Glomerular visceral epithelial cell (primary cell): ENCODE data around the gene FAM47B.

ENCODE experiments used
- DNase-seq: peaks from one replicate; pipeline ENCODE4 v3.0.0-alpha.2; 2016; ENCODE audit errors: extremely low spot score

The FAM47B gene

GRCh38 chrX:34942496-34942895 is at the start of gene FAM47B:
Gene FAM47B (plus strand): TSS chrX:34942796. CDS start chrX:34942832, 36 bp downstream.
- no peak for DNase-seq

DNA sequence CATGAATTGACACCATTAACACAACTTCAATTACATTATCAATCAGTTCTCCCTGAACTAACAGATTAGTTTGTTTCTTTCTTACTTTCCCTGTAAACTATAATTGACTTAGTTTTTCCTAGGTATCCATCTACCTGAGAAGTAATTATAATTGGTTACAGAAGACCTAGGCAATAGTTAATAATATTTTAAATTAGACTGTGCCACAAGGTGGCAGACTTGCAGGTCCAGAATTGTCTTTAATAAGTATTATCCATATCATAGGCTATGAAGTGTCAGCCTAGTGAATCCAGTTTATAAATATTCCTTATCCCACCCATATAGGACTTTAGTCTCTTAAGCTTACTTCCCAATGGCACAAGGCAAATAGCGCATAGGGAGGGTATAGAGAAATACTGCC is 48.9 kb upstream of the FAM47B start:
- peak; percentile 4 for DNase-seq

GRCh38 chrX:34900691-34901090 is 41.9 kb upstream of the FAM47B start:
- DNase-seq: no peak

DNA sequence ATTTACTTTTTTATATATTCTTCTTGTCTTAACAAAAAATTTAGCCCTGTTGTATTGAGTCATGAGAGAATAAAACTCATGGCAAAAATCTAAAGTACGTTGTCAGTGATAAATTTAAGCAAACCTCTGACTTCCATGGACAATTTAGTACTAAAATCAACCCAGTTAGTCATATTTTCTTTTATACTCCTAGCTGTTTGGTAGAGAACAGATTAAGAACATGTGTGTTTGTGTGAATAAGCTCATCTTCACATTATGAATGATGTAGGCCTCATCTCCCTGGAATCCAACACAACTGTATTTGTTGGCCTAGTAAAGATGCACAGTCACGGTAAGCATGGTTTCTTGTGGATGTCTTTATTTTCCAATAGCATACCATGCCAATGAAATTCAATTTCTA is 40.8 kb upstream of the FAM47B start:
- no peak for DNase-seq

DNA sequence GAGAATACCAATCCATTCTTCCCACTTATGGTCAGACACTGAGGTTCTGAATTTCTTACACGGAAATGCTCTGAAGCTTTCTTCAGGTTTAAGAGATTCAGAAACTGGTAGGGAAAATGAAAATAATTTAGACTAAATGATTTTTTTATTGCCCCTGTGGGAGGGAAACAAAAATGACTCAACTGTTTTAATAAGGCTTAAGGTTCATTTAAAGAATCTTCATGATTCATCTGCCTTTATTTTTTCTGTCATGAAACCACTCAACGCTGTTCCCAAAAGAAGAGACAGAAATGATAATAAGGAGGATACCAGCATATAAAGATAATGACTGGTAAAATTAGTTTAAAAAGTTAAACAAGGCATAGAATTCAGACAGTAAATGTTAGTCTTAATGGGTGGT is 39.3 kb upstream of the FAM47B start:
- DNase-seq: no peak

- no peak for DNase-seq
Measured at GRCh38 chrX:34909151-34909550, 33.4 kb upstream of the FAM47B start.

DNA sequence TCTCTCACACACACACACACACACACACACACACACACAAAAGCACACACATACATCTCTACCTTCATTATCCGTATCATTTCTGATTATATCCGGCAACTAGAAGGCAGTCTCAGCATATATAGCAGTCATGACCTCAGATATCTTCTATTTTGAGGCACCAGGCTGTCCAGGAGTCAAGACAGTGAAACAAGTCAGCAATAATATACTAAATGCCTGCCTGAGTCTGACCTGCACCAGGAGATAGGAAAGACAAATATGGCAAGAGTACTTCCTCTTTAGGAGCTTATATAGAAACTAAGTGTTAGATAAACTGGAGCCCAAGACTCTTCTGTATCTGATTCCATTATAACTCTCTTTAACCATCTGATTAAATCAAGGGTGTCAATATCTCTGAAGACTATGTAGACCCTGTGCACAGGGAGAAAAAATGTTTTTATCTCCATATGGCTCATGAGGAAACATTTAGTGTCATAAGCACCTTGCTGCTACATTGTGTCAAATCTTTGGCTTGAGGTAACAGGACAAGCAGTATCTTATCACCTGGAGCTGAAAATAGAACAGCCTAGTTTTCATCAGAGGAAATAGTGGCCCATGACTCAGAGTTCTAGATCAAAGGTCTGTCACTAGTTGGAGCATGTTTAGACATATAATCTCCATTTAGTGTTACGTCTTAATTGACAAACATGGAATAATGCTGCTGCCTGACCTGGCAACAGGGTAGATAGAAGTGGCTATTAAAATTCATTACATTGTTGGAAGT is 27.0 kb upstream of the FAM47B start:
- DNase-seq: no peak

- no peak for DNase-seq
Measured at GRCh38 chrX:34917146-34917545, 25.4 kb upstream of the FAM47B start.

GRCh38 chrX:34918091-34918736 is 24.4 kb upstream of the FAM47B start:
- DNase-seq: peak; percentile 41

- peak; percentile 55 for DNase-seq
Measured at GRCh38 chrX:34918856-34919255, 23.7 kb upstream of the FAM47B start.

DNA sequence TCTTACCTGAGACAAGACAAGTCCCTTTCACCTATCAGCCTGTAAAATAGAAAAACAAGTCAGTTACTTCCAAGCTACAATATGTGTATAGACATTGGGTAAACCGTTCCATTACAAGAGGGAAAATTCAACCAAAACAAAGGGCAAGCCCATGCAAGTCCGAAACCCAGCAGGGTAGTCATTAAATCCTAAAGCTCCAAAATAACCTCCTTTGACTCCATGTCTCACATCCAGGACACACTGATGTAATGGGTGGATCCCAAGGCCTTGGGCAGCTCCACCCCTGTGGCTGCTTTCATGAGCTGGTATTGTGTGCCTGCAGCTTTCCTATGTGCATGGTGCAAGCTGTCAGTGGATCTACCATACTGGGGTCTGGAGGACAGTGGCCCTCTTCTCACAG is 14.7 kb upstream of the FAM47B start:
- DNase-seq: no peak

- DNase-seq: no peak
Measured at GRCh38 chrX:34943235-34943634, 639 bp downstream of the FAM47B start.

GRCh38 chrX:34956916-34957315 is 14.3 kb downstream of the FAM47B start:
- DNase-seq: peak; percentile 31

- no peak for DNase-seq
Measured at GRCh38 chrX:34961662-34962061, 19.1 kb downstream of the FAM47B start.

- no peak for DNase-seq
Measured at GRCh38 chrX:34972206-34972605, 29.6 kb downstream of the FAM47B start.

DNA sequence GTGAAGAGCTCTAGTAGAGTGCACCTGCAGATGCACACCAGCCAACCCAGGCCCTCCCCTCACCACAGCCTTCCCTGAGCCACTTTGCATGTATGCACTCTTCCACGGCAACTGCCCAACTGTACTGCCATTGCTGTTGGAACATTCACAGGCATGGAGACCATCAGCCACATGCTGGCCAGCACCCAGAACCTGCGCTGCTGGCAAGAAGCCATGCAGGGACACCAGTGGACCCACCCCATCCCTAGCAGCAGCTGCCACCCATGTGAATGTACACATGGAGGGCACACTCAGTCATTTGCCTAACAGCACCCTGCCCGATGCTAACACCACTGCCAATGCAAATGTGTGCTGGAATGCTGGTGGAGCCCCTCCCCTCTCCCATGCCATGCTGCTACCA is 35.6 kb downstream of the FAM47B start:
- no peak for DNase-seq

GRCh38 chrX:34987646-34988045 is 45.0 kb downstream of the FAM47B start:
- DNase-seq: no peak
